ENCODE results near the gene ZNF256.

DNA sequence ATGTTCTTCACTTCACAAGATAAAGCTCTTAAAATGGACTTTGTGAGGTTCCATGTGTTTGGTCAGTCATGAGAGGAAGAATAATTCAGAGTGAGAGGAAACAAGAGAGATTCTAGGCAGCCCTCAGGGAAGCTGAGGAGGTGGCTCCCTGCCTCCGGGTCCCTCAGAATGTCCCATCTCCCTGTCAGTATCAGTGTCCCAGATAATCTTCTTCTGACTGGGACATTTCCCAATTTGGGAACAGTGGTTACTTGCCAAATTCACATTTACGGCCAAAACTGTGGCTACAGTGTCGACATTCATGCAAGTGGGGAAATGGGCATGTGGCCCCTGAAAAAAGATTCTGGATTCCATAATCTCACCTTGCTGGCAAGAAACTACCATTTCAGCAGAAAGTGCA, 40.1 kb downstream of the ZNF256 start:
- no peak for TF ChIP-seq POLR2A (IDR thresholded peaks at IDR 0.05; ENCODE audit: low read length)
- no peak for TF ChIP-seq GATA1 (IDR thresholded peaks at IDR 0.05; ENCODE audit: low read depth, low read length)

Measured in erythroblast (primary cell).